EL (cell line): ENCODE results near the gene RSPH3.
"Not testable (repeated sequence)": the region's sequence is repeated elsewhere in the genome, so short reads cannot be mapped to it uniquely, and the experiment has no call there.

Experiments
- DNase-seq: peaks from one replicate; pipeline ENCODE4 v3.0.0-alpha.2; 2016

Gene RSPH3, protein sequence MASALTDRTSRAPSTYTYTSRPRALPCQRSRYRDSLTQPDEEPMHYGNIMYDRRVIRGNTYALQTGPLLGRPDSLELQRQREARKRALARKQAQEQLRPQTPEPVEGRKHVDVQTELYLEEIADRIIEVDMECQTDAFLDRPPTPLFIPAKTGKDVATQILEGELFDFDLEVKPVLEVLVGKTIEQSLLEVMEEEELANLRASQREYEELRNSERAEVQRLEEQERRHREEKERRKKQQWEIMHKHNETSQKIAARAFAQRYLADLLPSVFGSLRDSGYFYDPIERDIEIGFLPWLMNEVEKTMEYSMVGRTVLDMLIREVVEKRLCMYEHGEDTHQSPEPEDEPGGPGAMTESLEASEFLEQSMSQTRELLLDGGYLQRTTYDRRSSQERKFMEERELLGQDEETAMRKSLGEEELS

GRCh38 chr6:158999666-159000403, at the start of gene RSPH3:
Gene RSPH3 (minus strand): TSS chr6:159000202. CDS start chr6:158999550, 652 bp downstream.
- peak; percentile 95 for DNase-seq

DNA sequence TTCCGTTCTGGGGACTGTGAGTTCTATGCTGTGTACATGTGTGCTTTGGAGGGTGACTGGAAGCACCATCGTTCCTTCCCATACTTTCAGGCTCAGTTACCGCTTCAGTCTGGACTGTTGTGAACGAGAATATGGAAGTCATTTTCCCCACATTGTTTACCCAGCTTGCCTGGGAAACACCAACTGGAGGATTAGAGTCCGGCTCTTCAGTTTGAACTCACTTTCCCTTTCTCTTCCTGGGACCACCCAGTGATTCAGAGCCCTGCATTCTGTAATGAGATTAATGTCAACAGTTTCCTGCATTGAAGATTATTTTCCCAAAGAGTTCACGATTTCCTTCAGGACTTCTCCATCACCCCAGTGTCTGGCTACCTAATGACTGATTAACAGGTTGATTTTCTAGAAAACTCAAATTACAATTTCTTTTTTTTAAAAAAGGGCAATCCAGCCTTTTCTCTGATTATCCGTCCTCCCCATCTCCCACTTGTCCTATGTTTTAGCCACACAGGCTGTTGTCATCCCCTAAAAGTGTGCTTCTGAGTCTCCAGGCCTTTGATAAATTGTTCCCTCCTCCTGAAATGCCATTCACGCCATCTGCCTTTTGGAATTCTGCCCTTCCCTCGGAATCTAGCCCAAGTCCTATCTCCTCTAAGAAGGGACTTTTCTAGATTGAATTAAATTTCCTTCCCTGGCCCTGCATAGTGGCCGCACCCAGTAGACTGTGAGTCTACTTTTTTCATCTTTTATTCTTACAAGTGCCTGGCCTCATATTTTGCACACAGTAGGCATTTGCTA, 48.1 kb upstream of the RSPH3 start:
- no peak for DNase-seq

GRCh38 chr6:159045801-159046200, 45.8 kb upstream of the RSPH3 start:
- no peak for DNase-seq

GRCh38 chr6:159044899-159045727, 45.1 kb upstream of the RSPH3 start, which contains the start of gene TAGAP:
Gene TAGAP (minus strand): TSS chr6:159044991. CDS start chr6:159044146, 845 bp downstream.
- peak; percentile 38 for DNase-seq

GRCh38 chr6:159043947-159044346, 43.9 kb upstream of the RSPH3 start:
- no peak for DNase-seq

DNA sequence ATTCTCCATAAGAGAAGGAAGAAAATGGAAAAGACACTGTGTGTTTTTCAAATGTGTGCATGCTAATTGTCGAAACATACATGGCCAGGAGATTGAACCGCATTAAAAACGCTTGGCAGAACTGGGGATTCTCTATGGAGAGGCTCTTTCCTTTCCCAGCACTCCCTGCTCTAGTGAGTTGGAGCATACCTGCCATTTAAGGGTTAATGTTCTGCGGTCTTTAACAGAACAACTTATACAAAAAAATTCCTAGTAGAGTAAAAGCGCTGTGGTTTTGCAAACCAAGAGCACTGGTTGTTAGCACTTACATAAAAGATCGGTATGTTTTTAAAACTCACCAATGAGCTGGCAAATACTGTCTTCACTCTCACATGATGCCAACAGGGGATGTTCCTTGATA, 43.2 kb upstream of the RSPH3 start:
- no peak for DNase-seq

- no peak for DNase-seq
Observed at GRCh38 chr6:159042826-159043181, 42.8 kb upstream of the RSPH3 start.

- peak; percentile 44 for DNase-seq
Observed at GRCh38 chr6:159042003-159042825, 42.2 kb upstream of the RSPH3 start.

DNA sequence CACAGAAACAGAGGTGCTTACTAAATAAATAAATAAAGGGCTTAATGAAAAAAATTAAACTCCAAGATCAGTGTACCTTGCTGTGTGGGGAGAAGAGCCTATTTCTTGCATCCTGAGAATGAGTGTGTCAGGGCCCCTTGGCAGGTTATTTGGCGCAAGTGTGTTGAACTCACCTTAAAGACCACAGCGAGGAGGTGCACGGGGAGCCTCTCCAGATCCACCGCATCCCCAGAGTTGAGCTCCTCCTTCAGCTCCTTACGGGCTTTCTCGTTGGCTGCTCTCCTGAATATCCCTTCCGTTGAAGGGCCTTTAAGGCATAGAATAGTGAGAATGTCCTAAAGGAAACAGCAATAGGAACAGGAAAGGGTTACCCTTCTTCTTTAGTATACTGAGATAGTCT, 41.2 kb upstream of the RSPH3 start:
- DNase-seq = no peak

DNA sequence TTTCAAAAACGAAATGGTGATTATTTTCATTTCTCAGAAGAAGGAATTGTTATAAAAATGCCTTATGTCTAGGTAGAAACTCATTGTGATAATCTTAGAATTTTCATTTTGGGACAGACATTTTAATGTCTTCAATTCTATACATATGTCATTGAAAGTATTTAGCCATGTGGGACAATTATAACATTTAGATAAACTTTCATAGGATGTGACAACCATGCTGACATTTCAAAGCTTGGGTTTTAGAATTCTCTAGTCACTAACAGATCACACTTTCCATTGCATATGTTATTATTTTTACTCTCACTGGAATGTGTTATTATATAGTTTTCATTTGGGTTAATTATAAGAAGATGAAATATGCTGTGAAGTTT, 39.9 kb upstream of the RSPH3 start:
- DNase-seq = no peak

- peak; percentile 66 for DNase-seq
Observed at GRCh38 chr6:159038914-159039884, 39.2 kb upstream of the RSPH3 start.

GRCh38 chr6:159038318-159038717, 38.3 kb upstream of the RSPH3 start:
- DNase-seq = not testable (repeated sequence)

- no peak for DNase-seq
Observed at GRCh38 chr6:159037756-159038290, 37.8 kb upstream of the RSPH3 start.

DNA sequence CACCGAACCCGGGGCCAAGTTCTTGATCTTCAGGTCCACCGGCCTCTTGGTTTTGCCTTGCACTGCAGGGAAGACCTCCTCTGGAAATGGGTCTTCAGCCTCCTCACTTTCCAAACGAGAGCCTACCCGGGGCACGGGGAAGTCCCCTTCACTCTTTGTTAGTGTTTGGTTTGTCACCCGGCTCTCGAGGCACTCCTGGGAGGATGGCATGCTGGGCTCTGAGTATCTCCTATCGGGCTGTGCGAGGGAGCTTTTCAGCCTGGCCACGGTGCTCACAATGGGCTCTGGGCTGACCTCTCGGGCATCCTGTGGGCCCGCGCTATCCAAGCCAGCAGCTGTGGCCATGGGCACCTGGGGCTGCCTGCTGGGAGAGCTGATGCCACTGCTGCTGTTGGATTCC, 36.7 kb upstream of the RSPH3 start:
- no peak for DNase-seq

- no peak for DNase-seq
Observed at GRCh38 chr6:159035891-159036290, 35.9 kb upstream of the RSPH3 start.

DNA sequence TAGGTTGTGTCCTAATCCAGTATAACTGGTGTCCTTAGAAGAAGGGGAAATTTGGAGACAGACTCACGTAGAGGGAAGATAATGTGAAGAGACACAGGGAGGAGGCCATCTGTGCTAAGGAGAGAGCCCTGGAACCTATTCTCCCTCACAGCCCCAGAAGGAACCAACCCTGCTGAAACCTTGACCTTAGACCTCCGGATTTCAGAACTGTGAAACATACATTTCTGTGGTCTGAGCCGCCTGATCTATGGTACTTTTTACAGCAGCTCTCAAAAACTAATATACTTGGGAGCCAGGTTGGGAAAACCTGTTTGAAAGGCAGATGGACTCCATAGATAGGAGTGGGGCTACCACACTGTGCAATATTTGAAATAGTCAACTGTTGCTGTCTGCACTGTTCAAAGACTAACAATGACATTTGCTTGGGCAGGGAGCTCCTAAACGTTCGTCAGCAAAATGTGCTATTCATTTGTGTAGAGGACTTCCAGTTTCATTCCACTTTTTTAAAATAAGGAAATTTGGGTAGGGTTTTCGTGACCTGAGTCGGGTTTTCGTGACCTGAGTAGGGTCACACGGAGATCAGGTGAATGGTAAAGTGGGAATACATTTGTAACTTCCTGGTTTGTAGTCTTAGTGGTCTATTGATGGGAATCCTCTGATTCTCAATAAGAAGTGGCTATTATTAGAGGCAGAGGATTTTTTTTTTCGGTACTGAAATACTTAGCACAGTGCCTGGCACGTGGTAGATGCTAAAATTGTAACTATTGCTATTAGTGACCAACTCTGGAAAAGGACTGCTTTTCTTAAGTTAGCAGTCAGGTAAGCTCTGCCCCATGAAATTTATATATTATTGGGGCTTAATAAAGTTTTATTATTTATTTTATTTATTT, 33.4 kb upstream of the RSPH3 start:
- DNase-seq = peak; percentile 15

DNA sequence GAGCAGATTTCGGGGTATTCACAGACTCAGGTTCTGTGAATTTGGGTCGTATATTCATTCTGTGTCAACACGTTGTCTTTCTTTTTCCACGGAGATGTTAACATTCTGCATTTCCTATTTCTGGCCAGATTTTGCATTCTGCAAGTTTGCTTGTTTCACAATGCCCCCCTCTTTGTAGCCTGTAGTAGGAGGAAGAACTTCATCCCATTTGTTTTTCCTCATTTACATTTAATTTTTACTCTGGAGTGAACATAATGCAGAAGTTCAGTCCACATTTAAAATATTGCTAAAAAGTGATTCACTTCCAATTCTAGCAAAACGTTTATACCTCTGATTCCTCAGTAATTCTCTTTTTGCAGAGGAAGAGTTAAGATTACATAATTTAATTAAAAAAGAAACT, 31.8 kb upstream of the RSPH3 start:
- no peak for DNase-seq

DNA sequence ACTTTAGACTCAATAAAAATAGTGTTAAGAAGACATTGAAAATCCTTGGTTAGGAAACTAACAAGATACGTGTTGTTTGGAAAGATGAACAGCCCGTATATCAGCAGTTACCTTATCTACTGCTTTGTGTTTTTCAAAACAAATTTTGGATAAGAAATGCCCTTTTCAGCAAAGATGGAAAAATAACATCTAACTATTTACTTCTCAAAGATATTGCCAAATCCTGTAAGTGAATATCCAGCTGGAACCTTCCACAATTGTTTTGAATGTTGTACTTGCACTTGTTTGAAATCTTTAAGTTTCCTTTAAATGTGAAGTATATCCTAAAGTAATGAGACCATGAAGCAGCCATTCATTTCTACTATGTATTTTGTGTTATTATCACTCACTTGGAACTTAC, 30.2 kb upstream of the RSPH3 start:
- no peak for DNase-seq

GRCh38 chr6:159025224-159025623, 25.2 kb upstream of the RSPH3 start:
- DNase-seq = not testable (repeated sequence)
